Thyroid gland (tissue), 4 donors: ENCODE data around the gene SAYSD1. TPM values are rescaled to one million over a fixed set of nuclear protein-coding genes. Genes with fewer than 3 reads are reported as not detected.

Experiments
- DNase-seq, 2 donors: peaks; one replicate each; pipeline ENCODE4 v3.0.0-alpha.2; 2019
- H3K27ac ChIP-seq, 3 donors: fragments of 200-600 bp; sonication (generic); 1 replicate in 2 of 3; 2 replicates in 1 of 3; pipeline ENCODE4 v1.5.1; 2016 to 2019; ENCODE audit warnings: mild to moderate bottlenecking in 1 of 3, moderate library complexity in 1 of 3
- H3K27me3 ChIP-seq: fragments of 200-600 bp; sonication (generic); one replicate; pipeline ENCODE4 v1.5.1; 2019
- H3K36me3 ChIP-seq, 2 donors: fragments of 200-600 bp; sonication (generic); one replicate each; pipeline ENCODE4 v1.5.1; 2016 to 2019
- H3K4me1 ChIP-seq, 2 donors: fragments of 200-600 bp; sonication (generic); one replicate each; pipeline ENCODE4 v1.5.1; 2017 to 2019
- H3K4me3 ChIP-seq, 3 donors: fragments of 200-600 bp; sonication (generic); replicated peaks in 1 of 3; 1 replicate in 2 of 3; 2 replicates in 1 of 3; pipeline ENCODE4 v1.5.1; 2016; ENCODE audit warnings: mild to moderate bottlenecking in 1 of 3
- H3K9me3 ChIP-seq: fragments of 200-600 bp; sonication (generic); one replicate; pipeline ENCODE4 v1.5.1; 2017
- POLR2A ChIP-seq, 2 donors: fragments of 450-650 bp; IDR thresholded peaks; one replicate each; pipeline ENCODE4 v1.6.1; 2017; ENCODE audit warnings: antibody characterized with exemption in 2 of 2, mild to moderate bottlenecking in 2 of 2, moderate library complexity in 1 of 2
- WGBS, 2 donors: methylation state at CpG; one replicate each; pipeline ENCODE4 v1.1.5; 2017; 5-methylcytosine and 5-hydroxymethylcytosine counted together
- intact Hi-C: fragments of 100-400 bp; cut with DNase I; formaldehyde crosslinking; loops from one replicate; pipeline ENCODE4 v1.15.1; 2023
- total RNA-seq, 4 donors: library from RNA; depleted of rRNA; stranded (reverse); fragments of >200 nt; gene quantifications; one replicate each; pipeline ENCODE4 v1.2.3, GENCODE V29; 2016
- TF ChIP-seq, protein P1 (sequence below), 6 experiments: fragments of 200-600 bp in 3 of 6; fragments of 450-650 bp in 3 of 6; sonication (generic) in 3 of 6; IDR thresholded peaks; one replicate each; pipeline ENCODE4 v1.5.1; 2016 to 2019; ENCODE audit warnings: antibody characterized with exemption in 6 of 6, mild to moderate bottlenecking in 2 of 6, inconsistent platforms in 1 of 6, moderate library complexity in 1 of 6

SAYSD1 gene
- total RNA-seq, 4 donors from 2014 or later = 22.7 to 36.5 (median 29.2) TPM

GRCh38 chr6:39054577-39055142 is 60.3 kb downstream of the SAYSD1 start:
- Histone ChIP-seq H3K4me1 (peaks cover 0 to 13% of the 10 kb centered on the region in 2 donors), H3K27ac (no peak overlapping the region), H3K36me3 (no peaks in the 10 kb centered on the region), H3K4me3 (no peak overlapping the region), H3K27me3 (no peaks in the 10 kb centered on the region), H3K9me3 (no peaks in the 10 kb centered on the region)
- intact Hi-C loops = no loop called here
- WGBS, 2 donors = 71 to 84% methylated on average over 9 of the region's 9 CpGs
- no peak for DNase-seq
- TF ChIP-seq, protein P1, sequence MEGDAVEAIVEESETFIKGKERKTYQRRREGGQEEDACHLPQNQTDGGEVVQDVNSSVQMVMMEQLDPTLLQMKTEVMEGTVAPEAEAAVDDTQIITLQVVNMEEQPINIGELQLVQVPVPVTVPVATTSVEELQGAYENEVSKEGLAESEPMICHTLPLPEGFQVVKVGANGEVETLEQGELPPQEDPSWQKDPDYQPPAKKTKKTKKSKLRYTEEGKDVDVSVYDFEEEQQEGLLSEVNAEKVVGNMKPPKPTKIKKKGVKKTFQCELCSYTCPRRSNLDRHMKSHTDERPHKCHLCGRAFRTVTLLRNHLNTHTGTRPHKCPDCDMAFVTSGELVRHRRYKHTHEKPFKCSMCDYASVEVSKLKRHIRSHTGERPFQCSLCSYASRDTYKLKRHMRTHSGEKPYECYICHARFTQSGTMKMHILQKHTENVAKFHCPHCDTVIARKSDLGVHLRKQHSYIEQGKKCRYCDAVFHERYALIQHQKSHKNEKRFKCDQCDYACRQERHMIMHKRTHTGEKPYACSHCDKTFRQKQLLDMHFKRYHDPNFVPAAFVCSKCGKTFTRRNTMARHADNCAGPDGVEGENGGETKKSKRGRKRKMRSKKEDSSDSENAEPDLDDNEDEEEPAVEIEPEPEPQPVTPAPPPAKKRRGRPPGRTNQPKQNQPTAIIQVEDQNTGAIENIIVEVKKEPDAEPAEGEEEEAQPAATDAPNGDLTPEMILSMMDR (IDR thresholded peaks at IDR 0.05) = no peak
- TF ChIP-seq POLR2A (IDR thresholded peaks at IDR 0.05) = no peak

Other genes starting within 250 kb of the SAYSD1 start
- gene GLP1R, start 66.4 kb downstream of the SAYSD1 start, total RNA-seq = under 1 TPM; 0.13 to 0.45 (median 0.18) TPM
- 10 to 100 TPM in 3 of 4 donors, 1 to 10 TPM in 1; 9.2 to 14.3 (median 13.0) TPM for gene KCNK5, start 114.3 kb upstream of the SAYSD1 start, total RNA-seq
- 10 to 100 TPM in 1 of 4 donors, 1 to 10 TPM in 3; 1.1 to 11.5 (median 4.5) TPM for gene KCNK17, start 199.2 kb upstream of the SAYSD1 start, total RNA-seq
- gene KCNK16, start 207.5 kb upstream of the SAYSD1 start, total RNA-seq = under 1 TPM in 1 of 4 donors, not detected in 3; 0.88 TPM